ENCODE data around the gene MAPT. TPM values are rescaled to one million over a fixed set of nuclear protein-coding genes. Genes with fewer than 3 reads are reported as not detected.

MAPT gene
- total RNA-seq, 1 donor from 2014 or later = 6.1 TPM

GRCh38 chr17:46038414-46038813 lies 144.1 kb downstream of the MAPT start:
- H3K27ac ChIP-seq = no peak overlapping the region
- no peak for DNase-seq (ENCODE audit: extremely low spot score in 2 of 2)
- H3K4me1 ChIP-seq = peaks cover 7% of the 10 kb centered on the region
- H3K4me3 ChIP-seq = no peak overlapping the region
- peaks cover 0 to 63% of the 10 kb centered on the region in 2 donors for H3K36me3 ChIP-seq
- intact Hi-C loops (cut with DNase I) = loop anchor here (5.0 kb wide), 1 partner anchor 1446 kb away; no protein-coding TSS in a partner anchor
- TF ChIP-seq CTCF (IDR thresholded peaks at IDR 0.05) (no peak), POLR2AphosphoS5 (IDR thresholded peaks at IDR 0.05; ENCODE audit: insufficient read depth in 1 of 2, low read depth in 1 of 2) (no peak), POLR2A (IDR thresholded peaks at IDR 0.05) (no peak)
- H3K9me3 ChIP-seq = no peaks in the 10 kb centered on the region
- H3K27me3 ChIP-seq = no peaks in the 10 kb centered on the region

DNA sequence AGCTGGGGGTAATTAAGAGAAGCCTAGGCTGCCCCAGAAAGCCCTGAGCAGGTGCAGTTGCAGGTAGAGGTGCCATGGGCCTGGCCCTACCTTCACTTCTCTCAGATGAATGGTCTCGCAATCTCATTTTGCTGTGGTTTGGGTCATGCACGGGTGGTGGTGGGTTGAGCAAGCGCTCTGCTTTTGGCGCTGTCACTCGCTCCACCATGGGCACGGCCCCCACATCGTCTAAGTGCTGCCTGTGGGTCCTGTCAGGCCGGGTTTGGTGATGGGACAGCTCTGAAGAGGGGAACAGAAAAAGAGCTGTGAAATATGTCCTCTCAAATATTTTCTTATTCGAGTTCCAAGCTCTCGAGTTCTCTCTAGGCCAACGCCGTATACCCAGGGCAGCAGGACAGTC lies 144.6 kb downstream of the MAPT start:
- no peak for TF ChIP-seq POLR2AphosphoS5 (IDR thresholded peaks at IDR 0.05; ENCODE audit: insufficient read depth in 1 of 2, low read depth in 1 of 2)
- no peak for TF ChIP-seq CTCF (IDR thresholded peaks at IDR 0.05)
- no peak for TF ChIP-seq POLR2A (IDR thresholded peaks at IDR 0.05)
- intact Hi-C loops (cut with DNase I) = loop anchor here (5.0 kb wide), 1 partner anchor 1447 kb away; no protein-coding TSS in a partner anchor
- Histone ChIP-seq H3K4me3 (no peak overlapping the region), H3K36me3 (peaks cover 0 to 58% of the 10 kb centered on the region in 2 donors), H3K9me3 (no peaks in the 10 kb centered on the region), H3K27me3 (no peaks in the 10 kb centered on the region), H3K4me1 (peaks cover 9% of the 10 kb centered on the region), H3K27ac (no peak overlapping the region)
- no peak for DNase-seq (ENCODE audit: extremely low spot score in 2 of 2)

DNA sequence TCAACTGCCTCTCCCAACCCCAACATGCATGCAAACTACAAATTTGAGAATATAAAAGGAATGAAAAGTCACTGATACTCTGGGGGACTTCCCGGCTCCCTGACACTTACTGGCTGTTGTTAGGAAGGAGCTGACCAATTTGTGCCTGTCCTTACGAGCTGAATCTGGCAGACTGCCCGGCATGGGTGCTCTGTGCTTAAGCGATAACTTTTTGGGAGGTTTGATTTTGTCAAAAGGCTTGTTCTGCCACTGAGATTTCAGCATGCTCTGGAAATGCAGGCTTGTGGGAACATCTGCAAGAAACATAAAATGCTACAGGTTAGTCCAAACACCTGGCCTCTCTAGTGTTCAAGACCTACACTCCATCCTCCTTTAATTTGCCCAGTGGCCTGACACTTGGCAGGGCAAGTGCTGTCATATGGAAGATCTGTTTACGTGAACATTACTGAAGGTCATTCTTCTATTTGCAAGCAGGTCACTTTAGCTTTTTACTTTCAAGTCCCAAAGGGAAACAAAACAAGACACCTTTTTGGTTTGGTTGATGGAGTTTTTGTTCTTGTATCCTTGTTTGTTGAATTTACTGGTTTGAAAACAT lies 145.3 kb downstream of the MAPT start:
- DNase-seq (ENCODE audit: extremely low spot score in 2 of 2) = no peak
- Histone ChIP-seq H3K4me1 (peaks cover 16% of the 10 kb centered on the region), H3K27me3 (no peaks in the 10 kb centered on the region), H3K9me3 (no peaks in the 10 kb centered on the region), H3K36me3 (peaks cover 0 to 53% of the 10 kb centered on the region in 2 donors), H3K4me3 (no peak overlapping the region), H3K27ac (no peak overlapping the region)
- intact Hi-C loops (cut with DNase I) = loop anchor here (5.0 kb wide), 1 partner anchor 1447 kb away; no protein-coding TSS in a partner anchor
- TF ChIP-seq CTCF (IDR thresholded peaks at IDR 0.05) = no peak
- no peak for TF ChIP-seq POLR2AphosphoS5 (IDR thresholded peaks at IDR 0.05; ENCODE audit: insufficient read depth in 1 of 2, low read depth in 1 of 2)
- no peak for TF ChIP-seq POLR2A (IDR thresholded peaks at IDR 0.05)

GRCh38 chr17:46042246-46042645 lies 147.9 kb downstream of the MAPT start:
- TF ChIP-seq POLR2AphosphoS5 (IDR thresholded peaks at IDR 0.05; ENCODE audit: insufficient read depth in 1 of 2, low read depth in 1 of 2) = no peak
- no peak for TF ChIP-seq CTCF (IDR thresholded peaks at IDR 0.05)
- no peak for TF ChIP-seq POLR2A (IDR thresholded peaks at IDR 0.05)
- intact Hi-C loops (cut with DNase I) = no loop called here
- DNase-seq (ENCODE audit: extremely low spot score in 2 of 2) = no peak
- H3K4me1 ChIP-seq = peaks cover 29% of the 10 kb centered on the region
- H3K36me3 ChIP-seq = peaks cover 0 to 43% of the 10 kb centered on the region in 2 donors
- no peaks in the 10 kb centered on the region for H3K27me3 ChIP-seq
- no peak overlapping the region for H3K27ac ChIP-seq
- no peaks in the 10 kb centered on the region for H3K9me3 ChIP-seq
- H3K4me3 ChIP-seq = no peak overlapping the region

DNA sequence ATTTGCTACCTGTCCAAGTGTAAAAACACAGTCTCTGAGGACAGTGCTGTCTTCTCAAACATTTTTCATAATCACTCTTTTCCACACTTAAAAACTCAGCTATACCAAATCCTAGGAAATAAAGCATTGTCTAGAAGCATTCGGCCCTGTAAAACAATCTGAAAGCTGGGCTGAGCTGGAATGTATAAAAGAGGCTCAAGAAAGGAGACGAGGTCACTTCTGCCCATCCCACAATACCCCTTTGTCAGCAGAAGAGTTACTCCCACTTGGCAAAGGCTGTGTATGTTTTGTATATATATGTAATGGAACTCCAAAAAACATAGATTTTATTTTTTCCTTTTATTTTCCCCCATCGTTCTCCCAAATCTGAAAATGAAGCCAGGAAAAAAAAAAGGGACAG lies 148.6 kb downstream of the MAPT start:
- Histone ChIP-seq H3K27ac (no peak overlapping the region), H3K4me1 (peaks cover 29% of the 10 kb centered on the region), H3K27me3 (no peaks in the 10 kb centered on the region), H3K4me3 (no peak overlapping the region), H3K9me3 (no peaks in the 10 kb centered on the region), H3K36me3 (peaks cover 0 to 43% of the 10 kb centered on the region in 2 donors)
- TF ChIP-seq POLR2A (IDR thresholded peaks at IDR 0.05) (no peak), POLR2AphosphoS5 (IDR thresholded peaks at IDR 0.05; ENCODE audit: insufficient read depth in 1 of 2, low read depth in 1 of 2) (no peak), CTCF (IDR thresholded peaks at IDR 0.05) (no peak)
- intact Hi-C loops (cut with DNase I) = no loop called here
- DNase-seq (ENCODE audit: extremely low spot score in 2 of 2) = no peak
